ENCODE data around the gene CREM. TPM values are rescaled to one million over a fixed set of nuclear protein-coding genes. Genes with fewer than 3 reads are reported as not detected.

CREM gene
- total RNA-seq, 2 experiments from 2014 or later: 65.7 to 67.0 TPM

- ChIA-PET POLR2A (no interaction called here), CTCF (no interaction called here)
- Mint-ChIP-seq H3K9me3 (no peaks in the 10 kb centered on the region), H3K36me3 (ENCODE audit: low read depth) (peaks cover 7% of the 10 kb centered on the region), H3K27ac (no peak overlapping the region), H3K4me1 (ENCODE audit: low read depth) (peaks cover 22% of the 10 kb centered on the region), H3K27me3 (no peaks in the 10 kb centered on the region), H3K4me3 (no peak overlapping the region)
- peaks cover 5% of the 10 kb centered on the region for H3K4me1 ChIP-seq (ENCODE audit: insufficient read depth, low read length)
- H3K27ac ChIP-seq (ENCODE audit: low read depth in 1 of 2, low read length in 2 of 2): no peak overlapping the region
- no peaks in the 10 kb centered on the region for H3K27me3 ChIP-seq (ENCODE audit: control insufficient read depth in 1 of 2, insufficient read depth in 2 of 2, low read length in 2 of 2)
- intact Hi-C loops (cut with DNase I, micrococcal nuclease): no loop called here
- TF ChIP-seq CTCF (IDR thresholded peaks at IDR 0.05): no peak
- H3K36me3 ChIP-seq (ENCODE audit: insufficient read depth, low read length): no peaks in the 10 kb centered on the region
- DNase-seq (no peak), ATAC-seq (ENCODE audit: poor library complexity) (no peak)
- no peaks in the 10 kb centered on the region for H3K9me3 ChIP-seq (ENCODE audit: control insufficient read depth in 1 of 2, insufficient read depth in 1 of 2, low read length in 2 of 2)
- no peak overlapping the region for H3K4me3 ChIP-seq (ENCODE audit: low read length)
Measured at GRCh38 chr10:35200487-35200886, 73.8 kb downstream of the CREM start.

- H3K27ac Mint-ChIP-seq: peak overlapping the region; percentile 24
- intact Hi-C loops (cut with DNase I, micrococcal nuclease): no loop called here
- CTCF ChIA-PET: no interaction called here
- Histone ChIP-seq H3K27ac (ENCODE audit: low read depth in 1 of 2, low read length in 2 of 2) (no peak overlapping the region), H3K9me3 (ENCODE audit: control insufficient read depth in 1 of 2, insufficient read depth in 1 of 2, low read length in 2 of 2) (no peaks in the 10 kb centered on the region), H3K36me3 (ENCODE audit: insufficient read depth, low read length) (no peaks in the 10 kb centered on the region), H3K27me3 (ENCODE audit: control insufficient read depth in 1 of 2, insufficient read depth in 2 of 2, low read length in 2 of 2) (no peaks in the 10 kb centered on the region), H3K4me3 (ENCODE audit: low read length) (no peak overlapping the region), H3K4me1 (ENCODE audit: insufficient read depth, low read length) (peaks cover 5% of the 10 kb centered on the region)
- DNase-seq (no peak), ATAC-seq (ENCODE audit: poor library complexity) (no peak)
- H3K27me3 Mint-ChIP-seq: no peaks in the 10 kb centered on the region
- no peak overlapping the region for H3K4me3 Mint-ChIP-seq
- no peaks in the 10 kb centered on the region for H3K36me3 Mint-ChIP-seq (ENCODE audit: low read depth)
- no peaks in the 10 kb centered on the region for H3K9me3 Mint-ChIP-seq
- no peak for TF ChIP-seq CTCF (IDR thresholded peaks at IDR 0.05)
- POLR2A ChIA-PET: interaction anchor here (2.0 kb wide), 1 partner anchor 75 kb away, joined by 5 read pairs; the partner anchor contains the start of gene CREM
- peaks cover 14% of the 10 kb centered on the region for H3K4me1 Mint-ChIP-seq (ENCODE audit: low read depth)
Measured at GRCh38 chr10:35201234-35201633, 74.6 kb downstream of the CREM start.

- peaks cover 12% of the 10 kb centered on the region for H3K4me1 Mint-ChIP-seq (ENCODE audit: low read depth)
- Histone ChIP-seq H3K27ac (ENCODE audit: low read depth in 1 of 2, low read length in 2 of 2) (no peak overlapping the region), H3K27me3 (ENCODE audit: control insufficient read depth in 1 of 2, insufficient read depth in 2 of 2, low read length in 2 of 2) (no peaks in the 10 kb centered on the region), H3K36me3 (ENCODE audit: insufficient read depth, low read length) (no peaks in the 10 kb centered on the region), H3K4me1 (ENCODE audit: insufficient read depth, low read length) (no peaks in the 10 kb centered on the region), H3K4me3 (ENCODE audit: low read length) (no peak overlapping the region), H3K9me3 (ENCODE audit: control insufficient read depth in 1 of 2, insufficient read depth in 1 of 2, low read length in 2 of 2) (no peaks in the 10 kb centered on the region)
- H3K27me3 Mint-ChIP-seq: no peaks in the 10 kb centered on the region
- H3K4me3 Mint-ChIP-seq: no peak overlapping the region
- ATAC-seq (ENCODE audit: poor library complexity) (no peak), DNase-seq (no peak)
- POLR2A ChIA-PET: interaction anchor here (2.0 kb wide), 1 partner anchor 76 kb away, joined by 5 read pairs; the partner anchor contains the start of gene CREM
- no peaks in the 10 kb centered on the region for H3K9me3 Mint-ChIP-seq
- CTCF ChIA-PET: interaction anchor here (0.6 to 2.4 kb wide), 2 partner anchors 16 to 38 kb away, joined by 3 to 5 read pairs; no protein-coding TSS in a partner anchor
- no peak for TF ChIP-seq CTCF (IDR thresholded peaks at IDR 0.05)
- no peak overlapping the region for H3K27ac Mint-ChIP-seq
- intact Hi-C loops (cut with DNase I, micrococcal nuclease): no loop called here
- peaks cover 4% of the 10 kb centered on the region for H3K36me3 Mint-ChIP-seq (ENCODE audit: low read depth)
Measured at GRCh38 chr10:35202050-35202449, 75.4 kb downstream of the CREM start.
